Neural cell (in vitro differentiated cells): Measurements from ENCODE around the gene DNAL4. TPM values are rescaled to one million over a fixed set of nuclear protein-coding genes. Genes with fewer than 3 reads are reported as not detected.

Experiments used
- H2AFZ ChIP-seq: fragments of 200-600, 300-800 bp; sonication (generic), shearing (Covaris generic); 2 replicates; pipeline ENCODE4 v1.6.0; 2014; ENCODE audit warnings: low read depth, mild to moderate bottlenecking, antibody characterized with exemption, low read length, moderate library complexity
- H3F3A ChIP-seq: fragments of 200-600 bp; shearing (Covaris generic); 2 replicates; pipeline ENCODE4 v1.6.1; 2016; ENCODE audit warnings: mild to moderate bottlenecking, moderate library complexity, mixed read lengths, antibody characterized with exemption, low read length; ENCODE audit not compliant: insufficient read depth, poor library complexity, severe bottlenecking
- H3K27ac ChIP-seq: fragments of 200-600, 300-800 bp; sonication (generic), shearing (Covaris generic); 2 replicates; pipeline ENCODE4 v1.5.1; 2014; ENCODE audit warnings: mild to moderate bottlenecking, low read length, moderate library complexity
- H3K27me3 ChIP-seq: fragments of 300-800, 200-600 bp; sonication (generic), shearing (Covaris generic); 2 replicates; pipeline ENCODE4 v1.6.0; 2014; ENCODE audit warnings: mild to moderate bottlenecking, low read depth, low read length, moderate library complexity; ENCODE audit not compliant: insufficient read depth
- H3K36me3 ChIP-seq: fragments of 300-800, 200-600 bp; sonication (generic), shearing (Covaris generic); 2 replicates; pipeline ENCODE4 v1.5.1; 2014; ENCODE audit warnings: mild to moderate bottlenecking, antibody characterized with exemption, low read length, moderate library complexity; ENCODE audit not compliant: insufficient read depth
- H3K4me2 ChIP-seq: fragments of 300-800, 200-600 bp; sonication (generic), shearing (Covaris generic); 2 replicates; pipeline ENCODE4 v1.6.0; 2014; ENCODE audit warnings: mild to moderate bottlenecking, low read length
- H3K4me3 ChIP-seq: fragments of 300-800, 200-600 bp; sonication (generic), shearing (Covaris generic); 2 replicates; pipeline ENCODE4 v1.5.1; 2014; ENCODE audit warnings: mild to moderate bottlenecking, low read length, moderate library complexity
- H3K79me2 ChIP-seq: fragments of 200-600 bp; shearing (Covaris generic); replicated peaks from 2 replicates; pipeline ENCODE4 v1.6.0; 2014; ENCODE audit warnings: mild to moderate bottlenecking, low read length, moderate library complexity; ENCODE audit not compliant: insufficient read depth
- H3K9ac ChIP-seq: fragments of 300-800, 200-600 bp; sonication (generic), shearing (Covaris generic); 2 replicates; pipeline ENCODE4 v1.6.1; 2016; ENCODE audit warnings: mild to moderate bottlenecking, low read length, mixed read lengths
- H3K9me2 ChIP-seq: fragments of 200-600 bp; shearing (Covaris generic); 2 replicates; pipeline ENCODE4 v1.6.1; 2016; ENCODE audit warnings: mild to moderate bottlenecking, low read length, mixed read lengths; ENCODE audit not compliant: insufficient read depth
- H3K9me3 ChIP-seq: fragments of 200-600, 300-800 bp; sonication (generic), shearing (Covaris generic); 2 replicates; pipeline ENCODE4 v1.6.1; 2016; ENCODE audit warnings: mild to moderate bottlenecking, mixed run types, low read length, moderate library complexity, mixed read lengths
- H4K20me1 ChIP-seq: fragments of 200-600 bp; shearing (Covaris generic); 2 replicates; pipeline ENCODE4 v1.6.1; 2016; ENCODE audit warnings: mild to moderate bottlenecking, mixed run types; ENCODE audit not compliant: insufficient read depth
- CTCF ChIP-seq: fragments of 450-650 bp; IDR thresholded peaks from 2 replicates; pipeline ENCODE4 v1.5.1; 2014; ENCODE audit warnings: antibody characterized with exemption, mild to moderate bottlenecking, moderate library complexity; ENCODE audit not compliant: poor library complexity, severe bottlenecking
- EP300 ChIP-seq: fragments of 450-650 bp; conservative IDR thresholded peaks from 2 replicates; pipeline ENCODE4 v1.6.1; 2014; ENCODE audit warnings: antibody characterized with exemption, mild to moderate bottlenecking, moderate library complexity; ENCODE audit not compliant: poor library complexity, severe bottlenecking
- EZH2 ChIP-seq: fragments of 200-600, 300-800 bp; shearing (Covaris generic), sonication (generic); IDR thresholded peaks from 2 replicates; pipeline ENCODE4 v1.6.1; 2014; ENCODE audit warnings: antibody characterized with exemption, low read length, borderline replicate concordance, mild to moderate bottlenecking; ENCODE audit not compliant: insufficient read depth, poor library complexity, severe bottlenecking
- MXI1 ChIP-seq: fragments of 450-650 bp; conservative IDR thresholded peaks from 2 replicates; pipeline ENCODE4 v1.6.1; 2014; ENCODE audit warnings: antibody characterized with exemption, mild to moderate bottlenecking; ENCODE audit not compliant: poor library complexity, severe bottlenecking
- POLR2AphosphoS5 ChIP-seq: IDR thresholded peaks from 2 replicates; pipeline ENCODE4 v1.6.1; 2012
- RAD21 ChIP-seq: fragments of 450-650 bp; conservative IDR thresholded peaks from 2 replicates; pipeline ENCODE4 v1.6.1; 2014; ENCODE audit warnings: antibody characterized with exemption, mild to moderate bottlenecking, moderate library complexity
- REST ChIP-seq: IDR thresholded peaks from 2 replicates; pipeline ENCODE4 v1.6.1; 2012; ENCODE audit warnings: borderline replicate concordance
- SMC3 ChIP-seq: fragments of 450-650 bp; conservative IDR thresholded peaks from 2 replicates; pipeline ENCODE4 v1.6.1; 2014; ENCODE audit warnings: antibody characterized with exemption, mild to moderate bottlenecking, moderate library complexity; ENCODE audit not compliant: poor library complexity
- TAF1 ChIP-seq: IDR thresholded peaks from 2 replicates; pipeline ENCODE4 v1.6.1; 2012; ENCODE audit warnings: low read depth
- polyA plus RNA-seq: library from polyadenylated mRNA; depleted of rRNA; stranded (reverse); fragments of >200 nt; gene quantifications from 2 replicates; pipeline ENCODE4 v1.2.3, GENCODE V29; 2014

Gene DNAL4
- polyA plus RNA-seq, 1 donor from 2014 or later, result 95.0 TPM

GRCh38 chr22:38834215-38834953 is 40.4 kb upstream of the DNAL4 start:
- H3K4me3 ChIP-seq, result no peak overlapping the region
- no peak overlapping the region for H3K27ac ChIP-seq

DNA sequence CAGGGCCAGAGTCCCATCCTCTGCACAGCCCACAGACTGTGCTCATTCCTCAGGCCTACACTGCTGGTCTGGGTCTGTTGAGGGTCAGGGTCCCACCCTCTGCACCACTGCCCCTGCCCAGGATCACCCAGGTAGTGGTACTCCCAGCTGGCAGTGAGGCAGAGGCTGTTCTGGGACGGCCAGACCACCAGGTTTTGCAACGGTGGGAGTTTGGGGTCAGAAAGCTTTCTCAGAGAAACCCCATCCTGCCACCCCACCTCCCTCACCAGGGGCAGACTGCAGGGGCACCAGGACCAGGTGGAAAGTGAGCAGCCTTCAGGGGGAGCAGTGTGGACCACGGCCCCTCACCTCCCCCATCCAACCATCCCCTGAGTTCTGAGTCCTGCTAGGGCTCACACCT is 39.1 kb upstream of the DNAL4 start:
- no peaks in the 10 kb centered on the region for H4K20me1 ChIP-seq
- H3K9me3 ChIP-seq, result no peaks in the 10 kb centered on the region
- H3K27me3 ChIP-seq, result no peaks in the 10 kb centered on the region
- no peak overlapping the region for H3K4me3 ChIP-seq
- no peak overlapping the region for H3K27ac ChIP-seq
- no peak for TF ChIP-seq MXI1
- H3K9me2 ChIP-seq, result no peaks in the 10 kb centered on the region
- H3K9ac ChIP-seq, result no peak overlapping the region
- H3F3A ChIP-seq, result no peaks in the 10 kb centered on the region
- H3K79me2 ChIP-seq, result no peaks in the 10 kb centered on the region
- no peaks in the 10 kb centered on the region for H3K36me3 ChIP-seq
- no peak overlapping the region for H3K4me2 ChIP-seq
- no peak overlapping the region for H2AFZ ChIP-seq

More at GRCh38 chr22:38834215-38834953, 40.4 kb upstream of the DNAL4 start:
- Histone ChIP-seq H3K9me2 (no peaks in the 10 kb centered on the region), H3K27me3 (no peaks in the 10 kb centered on the region), H3K79me2 (no peaks in the 10 kb centered on the region), H4K20me1 (no peaks in the 10 kb centered on the region), H3K9ac (no peak overlapping the region), H3K4me2 (no peak overlapping the region), H3K36me3 (no peaks in the 10 kb centered on the region), H3K9me3 (no peaks in the 10 kb centered on the region), H3F3A (no peaks in the 10 kb centered on the region), H2AFZ (no peak overlapping the region)
- TF ChIP-seq MXI1 (no peak), RAD21 (no peak), REST (no peak), CTCF (no peak), EP300 (no peak), POLR2AphosphoS5 (no peak), EZH2 (no peak), TAF1 (no peak), SMC3 (no peak)
